T-helper 17 cell (primary cell): ENCODE results near the gene TUBGCP3. TPM values are rescaled to one million over a fixed set of nuclear protein-coding genes. Genes with fewer than 3 reads are reported as not detected.

Source experiments
- ATAC-seq: fragments of 150-1000 bp; cut with Tn5 transposase; 2 replicates; pipeline ENCODE4 v1.10.0; 2021; ENCODE audit warnings: mild to moderate bottlenecking, moderate library complexity
- DNase-seq, 3 donors: peaks; one replicate each; pipeline versions ENCODE4 v3.0.0 to v3.0.0-alpha.2; 2020 to 2021
- H3K9me3 ChIP-seq: one replicate; pipeline ENCODE4 v1.7.0; 2013; ENCODE audit warnings: low read length, mild to moderate bottlenecking; ENCODE audit not compliant: control insufficient read depth, poor library complexity, severe bottlenecking
- H3K27ac Mint-ChIP-seq: one replicate; pipeline ENCODE4 v1.8.0; 2022; ENCODE audit warnings: mild to moderate bottlenecking, moderate library complexity, mixed read lengths
- H3K27me3 Mint-ChIP-seq: one replicate; pipeline ENCODE4 v1.8.0; 2022; ENCODE audit warnings: mixed read lengths
- H3K36me3 Mint-ChIP-seq: one replicate; pipeline ENCODE4 v1.8.0; 2022; ENCODE audit warnings: low read depth, mixed read lengths
- H3K4me1 Mint-ChIP-seq: one replicate; pipeline ENCODE4 v1.8.0; 2022; ENCODE audit warnings: mild to moderate bottlenecking, mixed read lengths
- H3K4me3 Mint-ChIP-seq: one replicate; pipeline ENCODE4 v1.8.0; 2022; ENCODE audit warnings: mild to moderate bottlenecking, moderate library complexity, mixed read lengths
- total RNA-seq, 4 donors: library from RNA in 2 of 4; stranded (reverse) in 2 of 4; gene quantifications; one replicate each; pipeline ENCODE4 v1.2.3 and lab custom pipeline; 2022 to 2026

Gene TUBGCP3
- total RNA-seq, 2 donors from 2014 or later: 34.5 to 35.3 TPM

DNA sequence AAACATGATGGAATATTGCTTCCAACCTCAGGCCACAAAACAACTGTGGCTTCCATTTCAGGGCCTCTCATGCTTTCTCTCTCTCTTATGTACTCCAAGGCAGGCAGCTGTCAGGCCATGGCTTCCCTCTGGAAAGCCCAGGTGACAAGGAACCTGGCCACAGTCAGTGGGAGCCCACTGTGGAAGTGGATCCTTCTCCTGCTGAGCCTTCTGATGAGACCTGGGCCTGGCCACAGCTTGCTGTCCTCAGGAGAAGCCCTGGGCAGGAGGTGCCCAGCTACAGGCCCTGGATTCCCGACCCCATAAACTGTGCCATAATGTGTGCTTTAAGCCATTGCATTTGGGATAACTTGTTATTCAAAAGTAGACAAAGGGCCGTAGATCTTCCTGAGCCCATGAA is 140.6 kb downstream of the TUBGCP3 start:
- no peak overlapping the region for H3K4me3 Mint-ChIP-seq
- peaks cover 2% of the 10 kb centered on the region for H3K36me3 Mint-ChIP-seq
- DNase-seq: no peak
- peaks cover 53% of the 10 kb centered on the region for H3K27me3 Mint-ChIP-seq
- ATAC-seq: no peak
- H3K9me3 ChIP-seq: no peaks in the 10 kb centered on the region
- H3K27ac Mint-ChIP-seq: no peak overlapping the region
- H3K4me1 Mint-ChIP-seq: peaks cover 3% of the 10 kb centered on the region

DNA sequence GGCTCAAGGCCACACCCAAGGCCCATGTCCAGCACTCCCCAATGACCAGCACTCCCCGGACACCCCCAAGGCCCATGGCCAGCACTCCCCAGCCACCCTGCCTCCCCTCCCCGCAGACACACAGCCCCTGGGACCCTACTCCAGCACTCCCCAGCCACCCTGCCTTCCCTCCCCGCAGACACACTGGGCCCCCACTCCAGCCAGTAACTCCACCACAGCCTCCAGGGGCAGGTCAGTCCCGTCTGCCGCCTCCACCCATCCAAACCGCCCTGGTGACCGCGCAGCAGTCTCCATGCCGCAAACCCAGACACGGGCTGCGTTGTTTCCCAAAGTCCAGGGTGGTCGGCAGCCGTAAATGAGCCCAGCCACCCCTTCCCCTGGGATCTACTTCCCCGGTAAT is 141.1 kb downstream of the TUBGCP3 start:
- ATAC-seq (no peak), DNase-seq (no peak)
- Mint-ChIP-seq H3K27me3 (peaks cover 53% of the 10 kb centered on the region), H3K36me3 (peaks cover 2% of the 10 kb centered on the region), H3K4me3 (no peak overlapping the region), H3K4me1 (peaks cover 3% of the 10 kb centered on the region), H3K27ac (no peak overlapping the region)
- H3K9me3 ChIP-seq: no peaks in the 10 kb centered on the region

DNA sequence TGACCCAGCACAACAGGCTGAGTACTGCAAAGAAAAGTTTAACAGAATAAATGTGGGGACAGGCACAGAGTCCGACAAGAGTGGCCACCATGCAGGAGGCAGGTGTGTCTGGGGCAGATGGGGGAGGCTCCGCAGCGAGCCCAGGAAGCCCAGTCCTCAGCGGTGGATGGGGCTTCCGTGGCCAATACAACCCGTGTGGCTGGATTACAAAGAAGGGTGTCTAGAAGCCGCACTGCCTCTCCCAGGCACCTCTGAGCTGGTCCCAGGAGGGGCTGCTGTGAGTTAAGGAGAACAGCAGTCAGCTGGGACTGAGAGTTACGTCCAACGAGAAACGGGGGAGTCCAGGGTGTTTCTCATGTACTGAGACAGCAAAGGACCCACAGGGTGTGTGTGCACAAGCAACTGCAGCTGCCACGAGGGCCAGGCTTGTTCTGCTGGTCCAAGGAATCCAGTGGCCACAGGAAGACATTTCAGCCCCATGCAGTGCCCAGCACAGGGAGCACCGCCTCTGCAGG is 141.5 kb downstream of the TUBGCP3 start:
- DNase-seq: no peak
- peaks cover 50% of the 10 kb centered on the region for H3K27me3 Mint-ChIP-seq
- no peaks in the 10 kb centered on the region for H3K9me3 ChIP-seq
- no peak for ATAC-seq
- no peak overlapping the region for H3K4me3 Mint-ChIP-seq
- H3K36me3 Mint-ChIP-seq: peaks cover 2% of the 10 kb centered on the region
- peaks cover 3% of the 10 kb centered on the region for H3K4me1 Mint-ChIP-seq
- no peak overlapping the region for H3K27ac Mint-ChIP-seq

DNA sequence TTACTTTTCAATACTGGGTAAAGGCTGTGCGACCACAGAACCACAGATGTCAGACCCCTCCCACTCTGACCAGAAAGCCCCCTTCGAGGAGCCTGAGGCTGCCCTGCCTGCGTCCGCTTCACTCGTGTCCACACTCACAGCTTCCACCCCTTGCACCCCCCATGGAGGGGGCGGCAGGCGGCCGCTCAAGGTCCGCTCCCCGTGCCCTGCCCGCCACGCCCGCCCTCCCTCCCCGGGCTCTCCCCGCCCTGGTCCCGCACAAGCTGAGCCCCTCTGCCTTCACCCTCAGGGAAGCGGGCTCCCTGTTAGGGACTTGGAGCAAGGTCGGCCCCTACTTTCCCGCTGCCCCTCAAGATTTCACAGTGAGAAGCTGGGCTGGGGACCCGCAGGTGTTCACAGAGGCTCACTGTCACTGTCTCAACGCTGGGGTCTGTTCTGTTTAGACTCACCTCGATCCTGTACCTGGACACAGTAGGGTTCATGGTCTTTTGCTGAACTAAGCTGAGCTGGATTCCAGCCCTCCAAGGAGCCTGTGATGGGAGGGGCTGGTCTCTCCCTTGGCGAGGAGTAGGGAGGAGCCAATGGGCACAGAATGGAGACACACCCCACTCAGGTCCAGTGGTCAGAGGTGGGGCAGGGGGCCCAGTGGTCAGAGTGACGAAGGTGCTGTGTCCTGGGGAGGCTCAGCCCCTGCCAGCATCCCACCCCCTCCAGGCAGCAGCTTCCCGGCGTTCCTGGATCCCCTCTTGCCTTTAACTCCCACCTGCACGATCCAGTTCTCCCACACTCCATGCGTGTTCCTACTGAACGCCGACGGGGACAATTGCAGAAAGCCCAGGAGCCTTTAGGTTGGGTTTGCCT is 142.3 kb downstream of the TUBGCP3 start:
- H3K4me3 Mint-ChIP-seq: no peak overlapping the region
- no peak overlapping the region for H3K27ac Mint-ChIP-seq
- H3K36me3 Mint-ChIP-seq: peaks cover 2% of the 10 kb centered on the region
- H3K27me3 Mint-ChIP-seq: peaks cover 42% of the 10 kb centered on the region
- no peaks in the 10 kb centered on the region for H3K9me3 ChIP-seq
- ATAC-seq (no peak), DNase-seq (no peak)
- H3K4me1 Mint-ChIP-seq: peaks cover 3% of the 10 kb centered on the region

DNA sequence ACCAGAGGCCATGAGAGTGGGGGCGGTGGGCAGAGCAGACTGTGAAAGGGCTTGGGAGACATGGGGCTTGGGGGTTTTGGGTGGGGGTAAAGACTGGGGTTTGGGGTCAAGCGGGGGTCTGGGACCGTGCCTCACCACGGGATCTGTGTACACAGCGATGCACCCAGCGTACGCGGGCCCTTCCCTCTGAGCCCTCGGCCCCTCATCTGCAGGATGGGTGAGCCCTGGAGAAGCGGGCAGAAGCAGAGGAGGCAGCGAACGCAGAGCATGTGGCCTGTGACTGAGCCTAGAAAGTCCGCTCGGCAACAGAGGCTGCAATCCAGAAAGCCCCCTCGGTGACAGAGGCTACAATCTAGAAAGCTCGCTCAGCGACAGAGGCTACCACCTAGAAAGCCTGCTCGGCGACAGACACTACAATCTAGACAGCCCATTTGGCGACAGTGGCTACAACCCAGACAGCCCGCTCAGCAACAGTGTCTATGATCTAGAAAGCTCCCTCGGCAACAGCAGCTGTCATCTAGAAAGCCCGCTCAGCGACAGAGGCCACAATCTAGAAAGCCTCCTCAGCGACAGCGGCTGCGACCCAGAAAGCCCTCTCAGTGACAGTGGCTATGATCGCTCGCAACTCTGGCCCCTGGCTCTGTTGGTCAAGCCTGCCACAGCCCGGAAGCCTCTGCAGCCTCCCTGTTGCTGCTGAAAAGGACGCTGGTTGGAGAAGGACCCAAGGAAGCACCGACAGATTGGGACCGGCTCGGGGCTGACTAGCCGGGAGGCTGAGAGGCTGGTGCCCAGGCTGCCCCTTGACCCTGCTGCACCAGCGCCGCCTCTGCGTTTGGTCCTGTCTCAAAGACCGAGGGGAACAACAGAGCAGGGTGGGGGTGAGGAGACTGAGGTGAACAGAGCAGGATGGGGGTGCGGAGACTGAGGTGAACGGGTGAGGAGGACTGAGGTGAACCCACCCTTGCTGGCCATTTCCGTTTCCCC is 143.2 kb downstream of the TUBGCP3 start:
- Mint-ChIP-seq H3K4me1 (peaks cover 3% of the 10 kb centered on the region), H3K27ac (no peak overlapping the region), H3K27me3 (peaks cover 47% of the 10 kb centered on the region), H3K36me3 (no peaks in the 10 kb centered on the region), H3K4me3 (no peak overlapping the region)
- ATAC-seq (no peak), DNase-seq (no peak)
- no peaks in the 10 kb centered on the region for H3K9me3 ChIP-seq

DNA sequence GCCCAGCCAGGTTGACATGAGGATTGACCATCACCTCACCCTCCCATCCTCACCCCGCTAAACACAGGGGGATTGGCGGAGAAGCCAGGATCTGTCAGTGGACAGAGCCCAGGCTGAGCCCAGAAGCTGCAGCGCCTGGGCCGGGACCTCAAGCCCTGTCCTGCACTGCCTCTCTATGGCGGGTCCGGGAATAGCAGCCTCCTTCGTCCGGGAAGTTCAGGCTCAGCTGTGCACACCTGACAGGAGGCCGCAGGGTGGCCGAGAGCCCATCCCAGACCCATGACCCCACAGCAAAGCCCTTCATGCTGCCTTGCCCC is 144.0 kb downstream of the TUBGCP3 start:
- no peaks in the 10 kb centered on the region for H3K9me3 ChIP-seq
- Mint-ChIP-seq H3K4me1 (peaks cover 3% of the 10 kb centered on the region), H3K27ac (no peak overlapping the region), H3K4me3 (no peak overlapping the region), H3K27me3 (peaks cover 43% of the 10 kb centered on the region), H3K36me3 (no peaks in the 10 kb centered on the region)
- DNase-seq (peak in 1 of 3 donors; percentile 24), ATAC-seq (no peak)

DNA sequence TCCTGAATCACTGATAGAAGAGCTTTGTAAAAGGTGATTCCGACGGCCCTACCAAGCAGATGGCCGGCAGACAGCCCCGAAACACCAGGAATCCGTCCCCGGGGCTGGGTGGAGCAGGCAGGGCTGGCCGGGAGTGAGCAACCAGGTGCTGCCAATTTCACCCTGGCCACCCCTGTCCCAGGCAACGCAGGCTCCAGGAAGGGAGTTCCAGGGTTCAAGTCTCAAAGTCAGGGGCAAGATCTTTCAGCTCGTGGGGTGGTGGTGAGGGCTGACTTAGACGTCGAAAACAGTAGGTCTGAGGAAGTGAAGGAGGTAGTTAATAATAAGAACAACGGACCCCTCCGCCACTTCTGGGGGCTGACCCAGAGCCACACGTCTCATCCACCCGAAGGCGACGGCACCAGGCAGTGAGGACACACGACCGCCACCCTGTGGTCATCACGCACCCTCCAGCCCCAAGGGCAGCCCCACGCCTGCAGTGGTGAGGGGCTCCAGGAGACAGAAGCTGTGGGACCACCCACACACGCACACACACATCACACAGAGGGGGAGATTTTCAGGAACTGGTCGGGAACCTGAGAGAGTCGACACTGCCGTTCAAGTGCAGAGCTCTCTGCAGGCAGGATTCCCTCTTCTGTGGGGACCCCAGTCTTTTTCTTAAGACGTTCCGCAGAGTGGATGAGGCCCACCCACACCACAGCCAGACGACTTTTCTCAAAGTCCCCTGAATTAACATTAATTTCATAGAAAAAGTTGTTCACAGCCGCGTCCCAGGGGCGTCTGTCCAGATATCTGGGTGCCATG is 144.6 kb downstream of the TUBGCP3 start:
- no peak for DNase-seq
- ATAC-seq: no peak
- Mint-ChIP-seq H3K27ac (no peak overlapping the region), H3K36me3 (no peaks in the 10 kb centered on the region), H3K4me3 (no peak overlapping the region), H3K4me1 (peaks cover 3% of the 10 kb centered on the region), H3K27me3 (peaks cover 37% of the 10 kb centered on the region)
- H3K9me3 ChIP-seq: no peaks in the 10 kb centered on the region

DNA sequence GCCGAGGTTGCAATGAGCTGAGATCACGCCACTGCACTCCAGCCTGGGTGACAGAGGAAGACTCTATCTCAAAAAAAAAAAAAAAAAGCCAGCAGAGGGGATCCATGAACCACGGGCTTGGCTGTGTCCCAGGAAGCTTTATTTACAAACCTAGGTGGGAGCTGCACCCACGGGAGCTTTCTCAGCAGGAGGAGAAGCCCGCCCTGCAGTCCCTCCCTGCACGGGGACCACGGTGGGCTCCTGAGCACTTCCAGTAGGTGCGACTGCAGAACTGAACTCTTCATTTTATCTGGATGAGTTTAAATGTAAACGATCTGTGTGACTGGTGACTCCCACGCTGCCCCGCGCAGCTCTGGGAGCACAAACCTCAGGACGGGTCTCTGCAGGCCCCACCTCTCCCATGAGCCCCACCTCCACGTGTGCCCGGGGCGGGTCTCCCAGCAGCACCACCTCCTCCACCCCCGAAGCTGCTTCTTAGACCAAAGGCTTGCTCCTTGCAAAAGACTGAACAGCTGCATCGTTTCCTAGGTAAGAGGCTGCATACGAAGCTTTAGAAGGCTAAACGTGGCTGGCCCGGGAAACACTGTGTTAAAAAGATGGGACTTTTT is 145.4 kb downstream of the TUBGCP3 start:
- no peaks in the 10 kb centered on the region for H3K36me3 Mint-ChIP-seq
- peaks cover 3% of the 10 kb centered on the region for H3K4me1 Mint-ChIP-seq
- H3K9me3 ChIP-seq: no peaks in the 10 kb centered on the region
- DNase-seq: no peak
- H3K27ac Mint-ChIP-seq: no peak overlapping the region
- no peak overlapping the region for H3K4me3 Mint-ChIP-seq
- ATAC-seq: no peak
- peaks cover 37% of the 10 kb centered on the region for H3K27me3 Mint-ChIP-seq

DNA sequence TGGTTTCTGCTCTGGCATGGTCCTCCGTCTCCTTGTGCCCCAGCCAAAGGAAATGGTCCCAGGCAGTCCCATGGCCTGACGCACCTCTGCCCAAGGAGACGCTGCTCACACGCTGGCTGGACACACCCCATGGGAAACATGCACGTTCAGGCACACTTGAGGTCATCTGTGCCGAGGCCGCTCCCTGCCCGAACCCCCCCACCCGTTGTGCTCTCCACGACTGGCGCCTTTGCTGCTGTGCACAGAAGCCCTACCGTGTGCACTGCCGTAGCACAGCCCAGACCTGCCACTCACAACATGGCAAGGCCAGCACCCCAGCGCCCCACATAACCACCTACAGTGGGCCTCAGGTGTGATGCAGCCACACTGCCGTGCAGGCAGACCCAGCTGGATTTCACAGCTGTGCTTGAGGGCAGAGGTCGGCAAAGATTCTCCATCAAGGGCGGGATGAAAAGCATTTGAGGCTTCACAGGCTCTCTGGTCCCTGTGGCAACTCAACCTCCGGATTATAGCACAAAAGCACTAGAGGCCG is 146.1 kb downstream of the TUBGCP3 start:
- no peak for ATAC-seq
- Mint-ChIP-seq H3K27me3 (peaks cover 29% of the 10 kb centered on the region), H3K4me1 (peaks cover 3% of the 10 kb centered on the region), H3K27ac (no peak overlapping the region), H3K4me3 (no peak overlapping the region), H3K36me3 (no peaks in the 10 kb centered on the region)
- H3K9me3 ChIP-seq: no peaks in the 10 kb centered on the region
- no peak for DNase-seq

DNA sequence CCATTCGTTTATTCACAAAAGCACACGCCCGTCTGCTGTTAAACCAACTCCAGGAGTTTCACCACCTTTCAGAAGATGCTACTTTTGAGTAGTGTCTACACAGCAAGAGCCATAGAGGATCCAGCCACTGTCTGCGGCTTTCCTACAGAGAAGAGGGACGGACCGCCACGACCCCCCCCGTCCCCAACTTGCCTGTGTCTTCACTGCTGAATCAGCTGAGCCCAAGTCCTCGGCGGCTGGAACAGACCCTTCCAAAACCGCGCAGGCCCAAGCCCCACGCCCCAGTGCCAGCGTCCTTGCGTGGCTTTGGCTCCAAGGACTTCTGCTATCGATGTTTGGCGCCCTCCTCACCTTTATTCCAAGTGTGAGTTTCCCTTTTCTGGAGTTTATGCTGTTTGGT is 146.7 kb downstream of the TUBGCP3 start:
- no peaks in the 10 kb centered on the region for H3K9me3 ChIP-seq
- ATAC-seq (no peak), DNase-seq (no peak)
- H3K36me3 Mint-ChIP-seq: no peaks in the 10 kb centered on the region
- H3K27ac Mint-ChIP-seq: no peak overlapping the region
- peak overlapping the region; percentile 39 for H3K4me3 Mint-ChIP-seq
- peaks cover 3% of the 10 kb centered on the region for H3K4me1 Mint-ChIP-seq
- H3K27me3 Mint-ChIP-seq: peaks cover 26% of the 10 kb centered on the region

DNA sequence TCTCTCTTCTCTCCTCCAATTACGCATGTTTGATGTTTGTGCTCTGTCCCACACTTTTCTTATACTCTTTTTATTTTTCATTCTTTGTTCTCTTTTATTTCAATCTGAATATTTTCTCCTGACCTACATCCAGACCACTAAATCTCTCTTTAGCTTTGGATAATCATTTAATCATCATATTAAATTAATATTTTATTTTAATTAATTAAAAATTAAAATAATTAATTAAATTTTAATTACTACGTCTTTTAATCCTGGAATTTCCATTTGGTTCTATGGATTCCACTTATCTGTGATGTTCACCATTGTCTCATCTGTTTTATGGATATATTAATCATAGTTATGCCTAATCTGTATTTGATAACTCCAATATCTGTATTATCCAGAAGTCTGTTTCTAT is 149.4 kb downstream of the TUBGCP3 start:
- no peak overlapping the region for H3K4me3 Mint-ChIP-seq
- no peak overlapping the region for H3K27ac Mint-ChIP-seq
- H3K36me3 Mint-ChIP-seq: no peaks in the 10 kb centered on the region

DNA sequence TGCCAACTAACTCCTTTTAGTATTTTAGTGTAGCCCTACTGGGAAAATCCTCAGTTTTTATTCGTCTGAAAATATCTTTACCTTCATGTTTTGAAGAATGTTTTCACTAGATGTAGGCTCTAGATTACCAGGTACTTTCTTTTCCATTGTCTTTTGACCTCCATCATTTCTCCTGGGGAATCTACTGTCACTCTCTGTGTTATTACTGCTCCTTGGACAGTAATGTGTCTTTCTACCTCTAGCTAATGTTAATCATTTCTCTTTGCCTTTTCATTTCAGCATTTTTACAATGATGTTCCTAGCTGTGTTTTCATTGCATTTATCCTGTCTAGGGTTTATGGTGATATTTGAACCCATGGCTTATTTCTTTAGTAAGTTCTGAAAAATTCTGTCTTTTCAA is 149.9 kb downstream of the TUBGCP3 start:
- H3K27ac Mint-ChIP-seq: no peak overlapping the region
- DNase-seq (no peak), ATAC-seq (no peak)
- no peaks in the 10 kb centered on the region for H3K9me3 ChIP-seq
- H3K4me3 Mint-ChIP-seq: no peak overlapping the region
- H3K27me3 Mint-ChIP-seq: peaks cover 22% of the 10 kb centered on the region
- H3K4me1 Mint-ChIP-seq: no peaks in the 10 kb centered on the region
- H3K36me3 Mint-ChIP-seq: no peaks in the 10 kb centered on the region

More for the DNA sequence above, 149.4 kb downstream of the TUBGCP3 start:
- peaks cover 1% of the 10 kb centered on the region for H3K4me1 Mint-ChIP-seq
- no peaks in the 10 kb centered on the region for H3K9me3 ChIP-seq
- ATAC-seq (no peak), DNase-seq (no peak)
- peaks cover 26% of the 10 kb centered on the region for H3K27me3 Mint-ChIP-seq
